K562 (cell line): ENCODE measurements around the gene PPARD. TPM values are rescaled to one million over a fixed set of nuclear protein-coding genes. Genes with fewer than 3 reads are reported as not detected.

Experiments used
- ATAC-seq: fragments of 200-7000 bp; cut with Tn5 transposase; 3 replicates; pipeline ENCODE4 v1.9.1; 2020; ENCODE audit warnings: moderate library complexity
- BruUV-seq: library from RNA; stranded (reverse); fragments of 400-500 nt; replicated peaks from 2 replicates; lab custom pipeline; 2021; lab: Mats Ljungman, UMichigan
- CTCF ChIA-PET: fragments of 300-600 bp; formaldehyde crosslinking; extraction: SDS; loops from one replicate; lab custom pipeline; 2021; ENCODE audit warnings: low intra/inter-chr PET ratio; lab: Yijun Ruan, JAX
- POLR2A ChIA-PET: fragments of 300-600, 350-650 bp; sonication (Branson Sonifier 250); formaldehyde crosslinking; extraction: SDS; loops from one replicate; lab custom pipeline; 2021; ENCODE audit warnings: antibody characterized with exemption, inconsistent platforms; lab: Yijun Ruan, JAX
- DNase-seq, 4 experiments: peaks; one replicate each; pipeline versions ENCODE4 v3.0.0 to v3.0.0-alpha.2; 2011 to 2018; ENCODE audit warnings: low spot score in 3 of 4, mixed read lengths in 3 of 4; ENCODE audit errors: extremely low read depth in 1 of 4
- FAIRE-seq: peaks from 2 replicates; lab custom pipeline; 2011; peaks lifted over from hg19 to GRCh38; lab: Jason Lieb, UNC
- H2AFZ ChIP-seq: 2 replicates; pipeline ENCODE4 v1.6.0; 2011; ENCODE audit warnings: low read depth, low read length, control low read depth, inconsistent platforms
- H3K27ac ChIP-seq: fragments of 200-600 bp; 3 replicates; pipeline ENCODE4 v1.8.0; 2011; ENCODE audit warnings: low read depth, mild to moderate bottlenecking, control low read depth, inconsistent platforms, low read length, moderate library complexity, mixed read lengths; ENCODE audit errors: extremely low read depth
- H3K27me3 ChIP-seq, 2 experiments: fragments of 300-600 bp in 1 of 2; 2 replicates in 1 of 2; 3 replicates in 1 of 2; pipeline versions ENCODE4 v1.6.0 to v1.8.0; 2011; ENCODE audit warnings: inconsistent platforms in 2 of 2, low read length in 2 of 2, mild to moderate bottlenecking in 1 of 2, mixed read lengths in 1 of 2, moderate library complexity in 1 of 2; ENCODE audit not compliant: control insufficient read depth in 2 of 2, insufficient read depth in 2 of 2
- H3K36me3 ChIP-seq: fragments of 300-600 bp; 3 replicates; pipeline ENCODE4 v1.8.0; 2011; ENCODE audit warnings: mild to moderate bottlenecking, low read length, inconsistent platforms; ENCODE audit not compliant: control insufficient read depth, insufficient read depth
- H3K4me1 ChIP-seq, 2 experiments: fragments of 200-600 bp in 1 of 2; replicated peaks in 1 of 2; 2 replicates in 1 of 2; 3 replicates in 1 of 2; pipeline versions ENCODE4 v1.5.1 to v1.8.0; 2011; ENCODE audit warnings: inconsistent platforms in 2 of 2, low read length in 2 of 2, mild to moderate bottlenecking in 1 of 2, mixed read lengths in 1 of 2, moderate library complexity in 1 of 2; ENCODE audit not compliant: control insufficient read depth in 2 of 2, insufficient read depth in 2 of 2
- H3K4me2 ChIP-seq: 2 replicates; pipeline ENCODE4 v1.6.1; 2011; ENCODE audit warnings: low read length, control low read depth, inconsistent platforms, mixed read lengths; ENCODE audit not compliant: insufficient read depth
- H3K4me3 ChIP-seq: fragments of 200-600 bp; sonication (generic), shearing (Covaris generic); 2 replicates; pipeline ENCODE4 v1.5.1; 2016; ENCODE audit warnings: control low read depth, inconsistent platforms
- H3K79me2 ChIP-seq: fragments of 200-600 bp; 3 replicates; pipeline ENCODE4 v1.8.0; 2011; ENCODE audit warnings: low read length, inconsistent platforms; ENCODE audit not compliant: control insufficient read depth, insufficient read depth
- H3K9ac ChIP-seq, 2 experiments: 2 replicates each; pipeline versions ENCODE4 v1.6.0 to v1.6.1; 2011; ENCODE audit warnings: low read depth in 2 of 2, low read length in 2 of 2, control low read depth in 1 of 2, inconsistent platforms in 1 of 2, mild to moderate bottlenecking in 1 of 2, mixed read lengths in 1 of 2; ENCODE audit not compliant: insufficient read depth in 1 of 2
- H3K9me1 ChIP-seq: one replicate; pipeline ENCODE4 v1.6.0; 2011; ENCODE audit warnings: inconsistent platforms, mild to moderate bottlenecking, low read length, moderate library complexity; ENCODE audit not compliant: control insufficient read depth, insufficient read depth
- H3K9me3 ChIP-seq: replicated peaks from 2 replicates; pipeline ENCODE4 v1.5.1; 2011; ENCODE audit warnings: low read depth, low read length, inconsistent platforms; ENCODE audit not compliant: control insufficient read depth, insufficient read depth
- H4K20me1 ChIP-seq: replicated peaks from 2 replicates; pipeline ENCODE4 v1.6.1; 2011; ENCODE audit warnings: low read length, inconsistent platforms, mixed read lengths; ENCODE audit not compliant: control insufficient read depth, insufficient read depth
- EWSR1 ChIP-seq: fragments of 450-650 bp; IDR thresholded peaks from 2 replicates; pipeline ENCODE4 v1.6.1; 2018; ENCODE audit warnings: borderline replicate concordance, mild to moderate bottlenecking, low read depth, moderate library complexity; ENCODE audit not compliant: partially characterized antibody
- FOXJ2 ChIP-seq: fragments of 200-800 bp; sonication (Bioruptor generic); IDR thresholded peaks from 2 replicates; pipeline ENCODE4 v1.6.1; 2016; ENCODE audit warnings: missing genetic modification characterization, missing compliant biosample characterization
- KLF10 ChIP-seq: fragments of 250-450 bp; sonication (Bioruptor Pico); IDR thresholded peaks from 2 replicates; pipeline ENCODE4 v1.6.1; 2021; ENCODE audit warnings: matching md5 sums
- KLF13 ChIP-seq: fragments of 450-650 bp; IDR thresholded peaks from 2 replicates; pipeline ENCODE4 v1.6.1; 2016; ENCODE audit warnings: missing genetic modification characterization, low read depth, mild to moderate bottlenecking, missing compliant biosample characterization, moderate library complexity, borderline replicate concordance
- MCM2 ChIP-seq: fragments of 450-650 bp; IDR thresholded peaks from 2 replicates; pipeline ENCODE4 v1.6.1; 2017; ENCODE audit warnings: low read depth, mild to moderate bottlenecking
- MCM3 ChIP-seq: fragments of 450-650 bp; IDR thresholded peaks from 2 replicates; pipeline ENCODE4 v1.6.1; 2016
- NCOA1 ChIP-seq: fragments of 450-650 bp; IDR thresholded peaks from 2 replicates; pipeline ENCODE4 v1.6.1; 2016; ENCODE audit warnings: low read depth
- NFIC ChIP-seq: fragments of 450-650 bp; IDR thresholded peaks from 2 replicates; pipeline ENCODE4 v1.6.1; 2017; ENCODE audit warnings: mild to moderate bottlenecking, inconsistent platforms
- NR2C1 ChIP-seq, 2 experiments: fragments of 450-650 bp; IDR thresholded peaks; 2 replicates each; pipeline ENCODE4 v1.6.1; 2017; ENCODE audit warnings: mild to moderate bottlenecking in 2 of 2, antibody characterized with exemption in 1 of 2, inconsistent platforms in 1 of 2, missing compliant biosample characterization in 1 of 2, missing genetic modification characterization in 1 of 2
- PCBP1 ChIP-seq: fragments of 200-400 bp; formaldehyde crosslinking; IDR thresholded peaks from 2 replicates; pipeline ENCODE4 v1.6.1; 2018; ENCODE audit warnings: mild to moderate bottlenecking, low read depth, low read length; ENCODE audit not compliant: poor library complexity, severe bottlenecking
- POLR2G ChIP-seq: fragments of 200-400 bp; formaldehyde crosslinking; IDR thresholded peaks from 2 replicates; pipeline ENCODE4 v1.6.1; 2017; ENCODE audit warnings: low read depth, mild to moderate bottlenecking, antibody characterized with exemption, low read length, moderate library complexity
- PTTG1 ChIP-seq: fragments of 450-650 bp; IDR thresholded peaks from 2 replicates; pipeline ENCODE4 v1.6.1; 2016; ENCODE audit warnings: low read depth, mild to moderate bottlenecking, missing genetic modification characterization, missing compliant biosample characterization
- RCOR1 ChIP-seq, 2 experiments: IDR thresholded peaks; 2 replicates each; pipeline ENCODE4 v1.6.1; 2012; ENCODE audit warnings: low read depth in 2 of 2, low read length in 2 of 2, borderline replicate concordance in 1 of 2, improper control_type of control experiment in 1 of 2
- ZBTB33 ChIP-seq: sonication (generic); formaldehyde crosslinking; IDR thresholded peaks from 2 replicates; pipeline ENCODE4 v1.8.1; 2023; ENCODE audit warnings: mild to moderate bottlenecking, missing genetic modification reagents
- ZNF324 ChIP-seq: fragments of 250-450 bp; sonication (Bioruptor Pico); IDR thresholded peaks from 2 replicates; pipeline ENCODE4 v1.4.0; 2020; ENCODE audit warnings: mild to moderate bottlenecking
- ZNF449 ChIP-seq: fragments of 250-450 bp; sonication (Bioruptor Pico); IDR thresholded peaks from 2 replicates; pipeline ENCODE4 v1.8.0; 2022; ENCODE audit warnings: moderate library complexity, mild to moderate bottlenecking, inconsistent platforms
- ZNF695 ChIP-seq: fragments of 450-650 bp; formaldehyde crosslinking; IDR thresholded peaks from 2 replicates; pipeline ENCODE4 v1.4.0; 2020; ENCODE audit warnings: mild to moderate bottlenecking, moderate library complexity
- WGBS: fragments of 100-300 bp; shearing (Covaris generic); methylation state at CpG from one replicate; pipeline ENCODE4 v1.1.6; 2016; ENCODE audit warnings: low coverage, mixed read lengths; ENCODE audit not compliant: insufficient coverage; ENCODE audit errors: missing lambda C conversion rate; 5-methylcytosine and 5-hydroxymethylcytosine counted together
- in situ Hi-C: fragments of 300-500 bp; cut with MboI; formaldehyde crosslinking; loops from 4 replicates; pipeline ENCODE4 v1.15.0; 2018; ENCODE audit warnings: inconsistent platforms, mixed read lengths
- intact Hi-C: fragments of 100-400 bp; cut with micrococcal nuclease; formaldehyde crosslinking; loops from 2 replicates; pipeline ENCODE4 v1.14.2; 2022
- polyA plus RNA-seq, 8 experiments: library from polyadenylated mRNA; depleted of rRNA in 4 of 8; stranded (reverse) in 5 of 8; unstranded in 3 of 8; fragments of >200 nt; fragmentation: Nextera tagmentation in 2 of 8; fragmentation: Illumina TruSeq in 1 of 8; extraction: Ambion mirVana in 2 of 8; extraction: Trizol in 1 of 8; gene quantifications; 2 replicates each; pipeline versions ENCODE4 v1.2.1 to v1.2.3, GENCODE V29; 2011 to 2014; ENCODE audit warnings: inconsistent platforms in 1 of 8, missing spikeins in 1 of 8
- total RNA-seq, 7 experiments: library from RNA; depleted of rRNA in 6 of 7; stranded (reverse); fragments of >200 nt in 6 of 7; fragmentation: Illumina TruSeq in 2 of 7; extraction: Trizol in 2 of 7; gene quantifications; 2 replicates each; pipeline versions ENCODE4 v1.2.1 to v1.2.3, GENCODE V29; 2011 to 2021; ENCODE audit warnings: low replicate concordance in 1 of 7

Gene PPARD
- total and polyA plus RNA-seq, 9 of the 15 experiments (the other 6 are each of a cell fraction or from before 2014, with no cell fraction given), result 0.14 to 13.2 (median 3.8) TPM

GRCh38 chr6:35476004-35476403, 133.6 kb downstream of the PPARD start:
- intact Hi-C loops (no loop called here), in situ Hi-C loops (no loop called here)
- Histone ChIP-seq H4K20me1 (peaks cover 16% of the 10 kb centered on the region), H3K79me2 (peaks cover 15% of the 10 kb centered on the region), H3K9me1 (no peaks in the 10 kb centered on the region), H2AFZ (no peak overlapping the region), H3K27me3 (no peaks in the 10 kb centered on the region), H3K9me3 (no peaks in the 10 kb centered on the region), H3K36me3 (peaks cover 29% of the 10 kb centered on the region), H3K9ac (no peak overlapping the region), H3K4me1 (peaks cover 11 to 31% of the 10 kb centered on the region in 2 experiments; a peak in 4 of 5 replicates), H3K4me2 (no peak overlapping the region), H3K4me3 (no peak overlapping the region), H3K27ac (no peak overlapping the region)
- BruUV-seq, result no TSS peak
- 60% methylated on average over 14 of the region's 14 CpGs for WGBS
- TF ChIP-seq EWSR1 (no peak), ZNF449 (CRISPR knock-in tag) (no peak), NR2C1 (IDR thresholded peaks at IDR 0.05) (0 out of 2 replicates have a peak, but pooled peaks have one; percentile 3), NR2C1 (tag; IDR thresholded peaks at IDR 0.05) (no peak), MCM2 (no peak), PCBP1 (no peak), RCOR1 (IDR thresholded peaks at IDR 0.05; ENCODE audit: borderline replicate concordance in 1 of 2, low read depth in 2 of 2, low read length in 2 of 2) (no peak), ZNF695 (no peak), FOXJ2 (tag) (no peak), KLF10 (CRISPR knock-in tag) (no peak), KLF13 (tag) (no peak), ZBTB33 (CRISPR knock-in tag) (peak; percentile 47; the same call in 1 of the 2 replicates), PTTG1 (tag) (no peak), NFIC (0 out of 2 replicates have a peak, but pooled peaks have one; percentile 0), POLR2G (peak; percentile 51; the same call in 1 of the 2 replicates), NCOA1 (no peak), MCM3 (no peak), ZNF324 (CRISPR knock-in tag) (no peak)
- POLR2A ChIA-PET, result interaction anchor here (0.5 to 7.3 kb wide), 4 partner anchors 21 to 179 kb away, joined by 3 to 50 read pairs (median 3); partner anchors contain the start of gene TEAD3
- CTCF ChIA-PET, result no interaction called here
- ATAC-seq (no peak), DNase-seq (peak in 2 of 4 experiments; percentile 58 to 64), FAIRE-seq (no peak)
